Sigmoid colon (tissue), 7 donors: ENCODE results near the gene C19orf38. TPM values are rescaled to one million over a fixed set of nuclear protein-coding genes. Genes with fewer than 3 reads are reported as not detected.
"Not testable (repeated sequence)": the region's sequence is repeated elsewhere in the genome, so short reads cannot be mapped to it uniquely, and the experiment has no call there.

ENCODE experiments used
- DNase-seq: peaks from one replicate; pipeline ENCODE4 v3.0.0-alpha.2; 2019
- H3K27ac ChIP-seq, 4 donors: fragments of 200-600 bp; sonication (generic); one replicate each; pipeline ENCODE4 v1.5.1; 2016 to 2019; ENCODE audit warnings: mild to moderate bottlenecking in 1 of 4
- H3K27me3 ChIP-seq, 3 donors: fragments of 200-600 bp; sonication (generic); one replicate each; pipeline ENCODE4 v1.5.1; 2019; ENCODE audit warnings: mild to moderate bottlenecking in 1 of 3
- H3K36me3 ChIP-seq, 4 donors: fragments of 200-600 bp; sonication (generic); one replicate each; pipeline ENCODE4 v1.5.1; 2016 to 2019
- H3K4me1 ChIP-seq, 4 donors: fragments of 200-600 bp; sonication (generic); one replicate each; pipeline ENCODE4 v1.5.1; 2017 to 2019
- H3K4me3 ChIP-seq, 4 donors: fragments of 200-600 bp; sonication (generic); one replicate each; pipeline ENCODE4 v1.5.1; 2017 to 2019; ENCODE audit warnings: mild to moderate bottlenecking in 2 of 4, moderate library complexity in 1 of 4
- H3K9me3 ChIP-seq, 4 donors: fragments of 200-600 bp in 3 of 4; sonication (generic) in 3 of 4; one replicate each; pipeline versions ENCODE4 v1.5.1 to v1.6.1; 2013 to 2019
- EP300 ChIP-seq, 4 donors: sonication (generic); formaldehyde crosslinking; IDR thresholded peaks; one replicate each; pipeline ENCODE4 v1.6.1; 2017; ENCODE audit warnings: antibody characterized with exemption in 4 of 4
- POLR2A ChIP-seq, 2 donors: fragments of 450-650 bp; IDR thresholded peaks; one replicate each; pipeline ENCODE4 v1.6.1; 2016; ENCODE audit warnings: antibody characterized with exemption in 2 of 2, mild to moderate bottlenecking in 2 of 2, moderate library complexity in 2 of 2
- POLR2AphosphoS5 ChIP-seq, 4 donors: sonication (generic); formaldehyde crosslinking; IDR thresholded peaks; one replicate each; pipeline ENCODE4 v1.6.1; 2017; ENCODE audit warnings: antibody characterized with exemption in 4 of 4
- WGBS, 2 donors: extraction: QIAGEN DNeasy Blood & Tissue Kit; methylation state at CpG; one replicate each; pipeline ENCODE4 v1.1.7; 2013; 5-methylcytosine and 5-hydroxymethylcytosine counted together
- intact Hi-C: fragments of 100-400 bp; cut with DNase I; formaldehyde crosslinking; loops from one replicate; pipeline ENCODE4 v1.15.1; 2023
- polyA plus RNA-seq, 3 donors: library from polyadenylated mRNA; stranded (reverse); fragments of 200-250 nt; gene quantifications; one replicate each; pipeline ENCODE4 v1.2.3, GENCODE V29; 2013
- total RNA-seq, 4 donors: library from RNA; depleted of rRNA; stranded (reverse); fragments of >200 nt; gene quantifications; one replicate each; pipeline ENCODE4 v1.1.0, GENCODE V29; 2016
- TF ChIP-seq, protein P1 (sequence below), 4 experiments: fragments of 450-650 bp in 3 of 4; fragments of 200-600 bp in 1 of 4; IDR thresholded peaks; one replicate each; pipeline ENCODE4 v1.5.1; 2016 to 2019; ENCODE audit warnings: antibody characterized with exemption in 4 of 4, mild to moderate bottlenecking in 3 of 4, moderate library complexity in 2 of 4
- donor health status: healthy with polysubstance abuse.
- donor health status: Bipolar disorder and iron deficiency.
- donor health status: healthy.

The C19orf38 gene
- total and polyA plus RNA-seq, 7 donors = 0.92 to 3.3 (median 1.6) TPM; not detected in 1

DNA sequence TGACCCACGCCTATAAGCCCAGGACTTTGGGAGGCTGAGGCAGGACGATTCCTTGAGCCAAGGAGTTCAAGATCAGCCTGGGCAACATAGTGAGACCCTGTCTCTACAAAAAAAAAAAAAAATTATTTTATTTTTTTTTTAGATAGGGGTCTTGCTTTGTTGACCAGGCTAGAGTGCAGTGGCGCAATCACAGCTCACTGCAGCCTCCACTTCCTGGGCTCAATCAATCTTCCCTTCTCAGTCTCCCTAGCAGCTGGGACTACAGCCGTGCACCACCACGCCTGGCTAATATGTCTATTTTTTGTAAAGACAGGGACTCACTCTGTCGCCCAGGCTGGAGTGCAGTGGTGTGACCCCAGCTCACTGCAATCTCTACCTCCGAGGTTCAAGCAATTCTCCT, 4.7 kb downstream of the C19orf38 start:
- no peak for DNase-seq
- no peak overlapping the region for H3K27ac ChIP-seq
- WGBS, 2 donors = 80 to 85% methylated on average over 7 of the region's 7 CpGs
- H3K36me3 ChIP-seq = no peaks in the 10 kb centered on the region
- no peaks in the 10 kb centered on the region for H3K4me1 ChIP-seq
- intact Hi-C loops = no loop called here
- H3K4me3 ChIP-seq = no peak overlapping the region
- no peaks in the 10 kb centered on the region for H3K9me3 ChIP-seq
- peaks cover 0 to 19% (median 0%) of the 10 kb centered on the region in 3 donors for H3K27me3 ChIP-seq
- TF ChIP-seq, protein P1, sequence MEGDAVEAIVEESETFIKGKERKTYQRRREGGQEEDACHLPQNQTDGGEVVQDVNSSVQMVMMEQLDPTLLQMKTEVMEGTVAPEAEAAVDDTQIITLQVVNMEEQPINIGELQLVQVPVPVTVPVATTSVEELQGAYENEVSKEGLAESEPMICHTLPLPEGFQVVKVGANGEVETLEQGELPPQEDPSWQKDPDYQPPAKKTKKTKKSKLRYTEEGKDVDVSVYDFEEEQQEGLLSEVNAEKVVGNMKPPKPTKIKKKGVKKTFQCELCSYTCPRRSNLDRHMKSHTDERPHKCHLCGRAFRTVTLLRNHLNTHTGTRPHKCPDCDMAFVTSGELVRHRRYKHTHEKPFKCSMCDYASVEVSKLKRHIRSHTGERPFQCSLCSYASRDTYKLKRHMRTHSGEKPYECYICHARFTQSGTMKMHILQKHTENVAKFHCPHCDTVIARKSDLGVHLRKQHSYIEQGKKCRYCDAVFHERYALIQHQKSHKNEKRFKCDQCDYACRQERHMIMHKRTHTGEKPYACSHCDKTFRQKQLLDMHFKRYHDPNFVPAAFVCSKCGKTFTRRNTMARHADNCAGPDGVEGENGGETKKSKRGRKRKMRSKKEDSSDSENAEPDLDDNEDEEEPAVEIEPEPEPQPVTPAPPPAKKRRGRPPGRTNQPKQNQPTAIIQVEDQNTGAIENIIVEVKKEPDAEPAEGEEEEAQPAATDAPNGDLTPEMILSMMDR (IDR thresholded peaks at IDR 0.05) = no peak

DNA sequence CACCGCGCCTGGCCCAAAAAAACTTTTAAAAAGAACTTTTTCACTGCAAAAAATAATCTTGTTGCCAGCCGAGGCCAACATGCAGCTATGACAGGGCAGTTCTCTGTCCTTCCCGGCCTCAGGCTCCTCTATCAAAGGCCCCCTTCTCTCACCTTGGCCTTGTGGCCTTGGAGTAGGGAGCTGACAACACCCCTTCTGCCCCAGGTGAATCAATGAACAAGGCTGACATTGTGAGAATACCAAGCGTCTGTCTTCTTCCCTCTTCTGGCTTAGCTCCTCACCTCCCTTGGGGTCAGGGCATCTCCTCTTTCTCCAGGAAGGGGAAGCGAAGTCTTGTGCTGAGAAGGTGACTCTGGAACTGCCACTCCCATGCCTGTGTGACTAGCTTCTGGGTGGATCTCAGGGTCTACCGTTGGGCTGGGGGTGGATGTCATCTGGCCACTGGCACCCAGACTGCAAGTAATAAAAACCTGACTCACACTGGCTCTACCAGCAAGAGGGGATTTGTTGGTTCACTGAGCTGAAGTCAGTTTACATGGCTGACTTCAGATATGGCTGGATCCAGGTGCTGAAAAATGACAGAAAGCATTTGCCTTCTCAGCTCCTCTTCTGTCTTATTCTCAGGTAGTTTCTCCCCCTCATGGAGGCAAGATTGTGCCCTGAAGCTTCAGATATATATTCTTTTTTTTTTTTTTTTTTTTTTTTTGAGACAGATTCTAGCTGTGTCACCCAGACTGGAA, 6.3 kb downstream of the C19orf38 start:
- TF ChIP-seq EP300 (IDR thresholded peaks at IDR 0.05) (no peak), POLR2AphosphoS5 (IDR thresholded peaks at IDR 0.05) (no peak), POLR2A (IDR thresholded peaks at IDR 0.05) (no peak)
- TF ChIP-seq, protein P1 (IDR thresholded peaks at IDR 0.05) = no peak
- Histone ChIP-seq H3K27me3 (peaks cover 0 to 13% (median 0%) of the 10 kb centered on the region in 3 donors), H3K9me3 (no peaks in the 10 kb centered on the region), H3K27ac (no peak overlapping the region), H3K4me1 (no peaks in the 10 kb centered on the region), H3K4me3 (no peak overlapping the region), H3K36me3 (no peaks in the 10 kb centered on the region)
- intact Hi-C loops = no loop called here
- 65 to 86% methylated on average over 7 of the region's 7 CpGs for WGBS, 2 donors
- DNase-seq = no peak

DNA sequence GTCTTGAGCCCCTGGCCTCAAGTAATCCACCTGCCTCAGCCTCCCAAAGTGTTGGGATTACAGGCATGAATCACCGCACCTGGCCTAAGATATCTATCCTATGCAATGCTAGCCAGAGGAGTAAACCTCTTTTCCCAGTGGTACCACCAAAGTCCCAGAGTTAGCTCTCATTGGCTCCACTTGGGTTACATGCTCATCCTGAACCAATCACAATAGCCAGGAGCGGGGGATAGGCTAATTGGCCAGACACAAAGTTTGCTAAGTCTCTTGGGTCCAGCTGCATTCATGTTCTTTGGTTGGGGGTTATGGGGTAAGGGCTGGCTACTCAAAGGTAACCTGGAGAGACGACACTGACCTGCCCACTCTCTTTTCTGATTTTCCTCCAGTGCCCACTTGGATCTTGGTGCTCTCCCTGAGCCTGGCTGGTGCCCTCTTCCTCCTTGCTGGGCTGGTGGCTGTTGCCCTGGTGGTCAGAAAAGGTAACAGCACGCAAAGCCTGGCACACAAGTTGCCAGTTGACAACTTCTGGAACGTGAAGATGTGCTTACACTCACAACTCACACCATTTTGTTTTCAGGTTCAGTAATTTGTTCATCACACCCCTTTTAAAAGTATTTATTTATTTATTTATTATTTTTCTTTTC, 7.8 kb downstream of the C19orf38 start:
- no peak for TF ChIP-seq POLR2AphosphoS5 (IDR thresholded peaks at IDR 0.05)
- TF ChIP-seq, protein P1 (IDR thresholded peaks at IDR 0.05) = peak in 2 of 4 experiments; percentile 15 to 25
- no peaks in the 10 kb centered on the region for H3K36me3 ChIP-seq
- intact Hi-C loops = no loop called here
- DNase-seq = no peak
- H3K27me3 ChIP-seq = no peaks in the 10 kb centered on the region
- 58 to 85% methylated on average over 5 of the region's 5 CpGs for WGBS, 2 donors
- no peak overlapping the region for H3K27ac ChIP-seq
- H3K9me3 ChIP-seq = no peaks in the 10 kb centered on the region
- no peaks in the 10 kb centered on the region for H3K4me1 ChIP-seq
- H3K4me3 ChIP-seq = no peak overlapping the region

DNA sequence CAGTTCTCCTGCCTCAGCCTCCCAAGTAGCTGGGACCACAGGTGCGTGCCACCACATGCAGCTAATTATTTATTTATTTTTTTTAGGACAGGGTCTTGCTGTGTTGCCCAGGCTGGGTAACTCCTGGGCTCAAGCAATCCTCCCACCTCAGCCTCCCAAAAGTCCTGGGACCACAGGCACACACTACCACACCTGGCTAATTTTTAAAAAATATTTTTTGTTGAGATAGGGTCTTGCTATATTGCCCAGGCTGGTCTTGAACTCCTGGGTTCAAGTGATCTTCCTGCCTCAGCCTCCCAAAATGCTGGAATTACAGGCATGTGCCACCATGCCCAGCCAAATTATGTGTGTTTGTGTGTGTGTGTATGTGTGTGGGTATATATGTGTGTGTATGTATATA, 8.7 kb downstream of the C19orf38 start:
- H3K27ac ChIP-seq, DNase-seq, H3K4me1 ChIP-seq, H3K9me3 ChIP-seq, H3K36me3 ChIP-seq, H3K4me3 ChIP-seq, intact Hi-C loops, H3K27me3 ChIP-seq: not testable (repeated sequence)
- WGBS, 2 donors = 95 to 96% methylated on average over 1 of the region's 1 CpG

DNA sequence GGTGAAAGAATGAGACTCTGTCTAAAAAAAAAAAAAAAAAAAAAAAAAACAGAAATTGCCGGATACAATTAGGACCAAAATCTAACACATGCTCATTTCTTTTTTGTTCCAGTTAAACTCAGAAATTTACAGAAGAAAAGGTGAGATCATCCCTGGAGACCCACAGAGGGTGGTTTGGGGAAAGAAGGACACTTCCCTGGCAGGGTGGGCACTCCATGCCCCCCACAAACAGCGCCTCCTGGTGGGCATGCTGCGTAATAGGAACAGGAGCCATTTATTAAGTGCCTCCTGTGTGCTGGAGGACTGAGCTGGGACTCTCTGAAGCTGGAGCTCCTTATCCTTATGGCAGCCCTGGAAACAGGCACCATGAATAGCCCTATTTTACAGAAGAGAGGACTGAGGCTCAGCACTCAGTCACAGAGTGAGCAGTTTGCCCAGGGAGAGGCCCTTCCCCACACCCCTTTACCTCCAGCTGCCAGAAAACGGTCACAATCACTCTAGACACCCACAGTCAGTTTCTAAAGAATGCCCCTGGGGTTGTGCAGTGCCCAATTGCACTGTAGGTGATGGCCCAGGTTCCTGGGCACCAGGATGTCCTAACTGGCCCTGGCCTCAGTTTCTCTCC, 10.1 kb downstream of the C19orf38 start:
- WGBS, 2 donors = 48 to 65% methylated on average over 4 of the region's 4 CpGs
- H3K27me3 ChIP-seq = no peaks in the 10 kb centered on the region
- intact Hi-C loops = no loop called here
- H3K9me3 ChIP-seq = no peaks in the 10 kb centered on the region
- no peak for DNase-seq
- no peak overlapping the region for H3K4me3 ChIP-seq
- H3K36me3 ChIP-seq = no peaks in the 10 kb centered on the region
- no peak overlapping the region for H3K27ac ChIP-seq
- TF ChIP-seq POLR2A (IDR thresholded peaks at IDR 0.05) = no peak
- TF ChIP-seq, protein P1 (IDR thresholded peaks at IDR 0.05) = peak in 2 of 4 experiments; percentile 19 to 28
- H3K4me1 ChIP-seq = no peaks in the 10 kb centered on the region
